ENCODE measurements around the gene TPH1.

DNA sequence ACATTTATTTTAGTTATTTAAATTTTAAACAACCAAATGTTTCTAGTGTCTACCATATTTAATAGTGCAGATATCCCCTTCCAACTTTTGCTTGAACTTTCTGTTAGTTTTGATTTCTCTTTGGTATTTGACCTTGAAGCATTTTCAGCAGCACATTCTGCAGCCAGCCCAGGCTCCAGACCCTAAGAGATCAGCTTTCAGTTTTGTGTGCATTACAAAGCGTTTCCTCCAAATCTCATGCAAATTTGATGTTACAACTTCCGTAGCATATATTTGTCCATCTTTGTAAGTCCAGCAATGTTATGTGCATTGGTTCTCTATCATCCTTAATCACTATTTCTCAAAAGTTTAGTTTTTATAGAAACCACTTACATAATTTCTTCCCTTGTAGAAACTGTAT, 18.6 kb downstream of the TPH1 start:
- TF ChIP-seq, protein P1, sequence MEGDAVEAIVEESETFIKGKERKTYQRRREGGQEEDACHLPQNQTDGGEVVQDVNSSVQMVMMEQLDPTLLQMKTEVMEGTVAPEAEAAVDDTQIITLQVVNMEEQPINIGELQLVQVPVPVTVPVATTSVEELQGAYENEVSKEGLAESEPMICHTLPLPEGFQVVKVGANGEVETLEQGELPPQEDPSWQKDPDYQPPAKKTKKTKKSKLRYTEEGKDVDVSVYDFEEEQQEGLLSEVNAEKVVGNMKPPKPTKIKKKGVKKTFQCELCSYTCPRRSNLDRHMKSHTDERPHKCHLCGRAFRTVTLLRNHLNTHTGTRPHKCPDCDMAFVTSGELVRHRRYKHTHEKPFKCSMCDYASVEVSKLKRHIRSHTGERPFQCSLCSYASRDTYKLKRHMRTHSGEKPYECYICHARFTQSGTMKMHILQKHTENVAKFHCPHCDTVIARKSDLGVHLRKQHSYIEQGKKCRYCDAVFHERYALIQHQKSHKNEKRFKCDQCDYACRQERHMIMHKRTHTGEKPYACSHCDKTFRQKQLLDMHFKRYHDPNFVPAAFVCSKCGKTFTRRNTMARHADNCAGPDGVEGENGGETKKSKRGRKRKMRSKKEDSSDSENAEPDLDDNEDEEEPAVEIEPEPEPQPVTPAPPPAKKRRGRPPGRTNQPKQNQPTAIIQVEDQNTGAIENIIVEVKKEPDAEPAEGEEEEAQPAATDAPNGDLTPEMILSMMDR (IDR thresholded peaks at IDR 0.05) = no peak
- no peak for TF ChIP-seq POLR2A (IDR thresholded peaks at IDR 0.05)
